H1 (cell line): Measurements from ENCODE around the gene CDK5RAP2.

Experiments
- CTCF ChIP-seq, 3 experiments: IDR thresholded peaks; 1 replicate in 2 of 3; 2 replicates in 1 of 3; pipeline versions ENCODE4 v1.5.1 to v1.6.1; 2011; ENCODE audit warnings: low read length in 3 of 3, mild to moderate bottlenecking in 3 of 3, inconsistent platforms in 2 of 3, low read depth in 1 of 3, moderate library complexity in 1 of 3; ENCODE audit not compliant: insufficient read depth in 1 of 3; ENCODE audit errors: control extremely low read depth in 1 of 3
- E2F6 ChIP-seq: IDR thresholded peaks from 2 replicates; pipeline ENCODE4 v1.6.1; 2012; ENCODE audit warnings: inconsistent platforms
- EZH2 ChIP-seq: fragments of 200-600 bp; sonication (generic); IDR thresholded peaks from 2 replicates; pipeline ENCODE4 v1.7.1; 2012; ENCODE audit warnings: low read depth, mild to moderate bottlenecking, moderate library complexity, low read length, inconsistent platforms; ENCODE audit not compliant: severe bottlenecking
- POLR2A ChIP-seq, 2 experiments: IDR thresholded peaks; 1 replicate in 1 of 2; 2 replicates in 1 of 2; pipeline ENCODE4 v1.6.1; 2011; ENCODE audit warnings: low read depth in 2 of 2, low read length in 2 of 2, mild to moderate bottlenecking in 2 of 2; ENCODE audit errors: control extremely low read depth in 1 of 2
- YY1 ChIP-seq: IDR thresholded peaks from 2 replicates; pipeline ENCODE4 v1.6.1; 2011; ENCODE audit warnings: low read depth, mild to moderate bottlenecking, low read length

- no peak for TF ChIP-seq EZH2
- TF ChIP-seq CTCF (IDR thresholded peaks at IDR 0.05; ENCODE audit: control extremely low read depth in 1 of 3, insufficient read depth in 1 of 3, low read depth in 1 of 3, low read length in 3 of 3): no peak
- TF ChIP-seq YY1: no peak
- no peak for TF ChIP-seq POLR2A (IDR thresholded peaks at IDR 0.05; ENCODE audit: control extremely low read depth in 1 of 2, low read depth in 2 of 2, low read length in 2 of 2)
- no peak for TF ChIP-seq E2F6
Measured at GRCh38 chr9:120376101-120376500, 203.9 kb downstream of the CDK5RAP2 start.
